C4-2B (cell line): ENCODE measurements around the gene CHN2.

Experiments
- ZFX ChIP-seq: fragments of 450-650 bp; IDR thresholded peaks from 2 replicates; pipeline ENCODE4 v1.6.1; 2017
- TF ChIP-seq, protein P1 (sequence below): fragments of 450-650 bp; conservative IDR thresholded peaks from 2 replicates; pipeline ENCODE4 v1.5.1; 2017; ENCODE audit warnings: mild to moderate bottlenecking

DNA sequence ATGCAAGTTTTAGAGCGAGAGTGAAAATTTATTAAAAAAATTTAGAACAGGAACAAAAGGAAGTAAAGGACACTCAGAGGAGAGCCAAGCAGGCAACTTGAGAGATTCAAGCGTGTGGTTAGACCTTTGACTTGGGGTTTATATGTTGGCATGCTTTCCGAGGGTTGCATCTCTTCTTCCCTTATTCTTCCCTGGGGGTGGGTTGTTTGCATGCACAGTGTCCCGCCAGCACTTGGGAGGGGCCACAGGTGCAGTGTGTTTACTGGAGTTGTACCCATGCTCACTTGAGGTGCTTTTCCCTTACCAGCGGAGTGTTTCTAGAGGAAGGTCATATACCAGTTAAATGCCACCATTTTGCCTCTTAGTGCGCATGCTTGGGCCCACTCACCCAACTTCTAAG lies 96.3 kb downstream of the CHN2 start:
- TF ChIP-seq, protein P1, sequence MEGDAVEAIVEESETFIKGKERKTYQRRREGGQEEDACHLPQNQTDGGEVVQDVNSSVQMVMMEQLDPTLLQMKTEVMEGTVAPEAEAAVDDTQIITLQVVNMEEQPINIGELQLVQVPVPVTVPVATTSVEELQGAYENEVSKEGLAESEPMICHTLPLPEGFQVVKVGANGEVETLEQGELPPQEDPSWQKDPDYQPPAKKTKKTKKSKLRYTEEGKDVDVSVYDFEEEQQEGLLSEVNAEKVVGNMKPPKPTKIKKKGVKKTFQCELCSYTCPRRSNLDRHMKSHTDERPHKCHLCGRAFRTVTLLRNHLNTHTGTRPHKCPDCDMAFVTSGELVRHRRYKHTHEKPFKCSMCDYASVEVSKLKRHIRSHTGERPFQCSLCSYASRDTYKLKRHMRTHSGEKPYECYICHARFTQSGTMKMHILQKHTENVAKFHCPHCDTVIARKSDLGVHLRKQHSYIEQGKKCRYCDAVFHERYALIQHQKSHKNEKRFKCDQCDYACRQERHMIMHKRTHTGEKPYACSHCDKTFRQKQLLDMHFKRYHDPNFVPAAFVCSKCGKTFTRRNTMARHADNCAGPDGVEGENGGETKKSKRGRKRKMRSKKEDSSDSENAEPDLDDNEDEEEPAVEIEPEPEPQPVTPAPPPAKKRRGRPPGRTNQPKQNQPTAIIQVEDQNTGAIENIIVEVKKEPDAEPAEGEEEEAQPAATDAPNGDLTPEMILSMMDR, result no peak
- TF ChIP-seq ZFX, result no peak
